Neural cell (in vitro differentiated cells): ENCODE measurements around the gene NUB1.

ENCODE experiments used
- CTCF ChIP-seq: fragments of 450-650 bp; IDR thresholded peaks from 2 replicates; pipeline ENCODE4 v1.5.1; 2014; ENCODE audit warnings: antibody characterized with exemption, mild to moderate bottlenecking, moderate library complexity; ENCODE audit not compliant: poor library complexity, severe bottlenecking
- EP300 ChIP-seq: fragments of 450-650 bp; conservative IDR thresholded peaks from 2 replicates; pipeline ENCODE4 v1.6.1; 2014; ENCODE audit warnings: antibody characterized with exemption, mild to moderate bottlenecking, moderate library complexity; ENCODE audit not compliant: poor library complexity, severe bottlenecking
- EZH2 ChIP-seq: fragments of 200-600, 300-800 bp; shearing (Covaris generic), sonication (generic); IDR thresholded peaks from 2 replicates; pipeline ENCODE4 v1.6.1; 2014; ENCODE audit warnings: antibody characterized with exemption, low read length, borderline replicate concordance, mild to moderate bottlenecking; ENCODE audit not compliant: insufficient read depth, poor library complexity, severe bottlenecking
- POLR2AphosphoS5 ChIP-seq: IDR thresholded peaks from 2 replicates; pipeline ENCODE4 v1.6.1; 2012
- RAD21 ChIP-seq: fragments of 450-650 bp; conservative IDR thresholded peaks from 2 replicates; pipeline ENCODE4 v1.6.1; 2014; ENCODE audit warnings: antibody characterized with exemption, mild to moderate bottlenecking, moderate library complexity
- REST ChIP-seq: IDR thresholded peaks from 2 replicates; pipeline ENCODE4 v1.6.1; 2012; ENCODE audit warnings: borderline replicate concordance
- TAF1 ChIP-seq: IDR thresholded peaks from 2 replicates; pipeline ENCODE4 v1.6.1; 2012; ENCODE audit warnings: low read depth

GRCh38 chr7:151420144-151420543 is 78.5 kb downstream of the NUB1 start:
- no peak for TF ChIP-seq CTCF
- no peak for TF ChIP-seq EP300
- TF ChIP-seq POLR2AphosphoS5, result no peak
- no peak for TF ChIP-seq RAD21
- no peak for TF ChIP-seq TAF1
- TF ChIP-seq REST, result no peak
- TF ChIP-seq EZH2, result no peak
